K562 (cell line): ENCODE data around the gene TMTC2. TPM values are rescaled to one million over a fixed set of nuclear protein-coding genes. Genes with fewer than 3 reads are reported as not detected.

Experiments
- CEBPG ChIP-seq, 3 experiments: fragments of 200-800 bp in 1 of 3; sonication (Bioruptor generic) in 1 of 3; sonication (generic) in 1 of 3; formaldehyde crosslinking in 1 of 3; IDR thresholded peaks in 2 of 3; conservative IDR thresholded peaks in 1 of 3; 2 replicates each; pipeline versions ENCODE4 v1.6.1 to v1.8.0; 2016 to 2022; ENCODE audit warnings: missing compliant biosample characterization in 2 of 3, missing genetic modification characterization in 2 of 3, mild to moderate bottlenecking in 1 of 3, missing genetic modification reagents in 1 of 3
- ELF2 ChIP-seq: fragments of 250-450 bp; sonication (Bioruptor Pico); IDR thresholded peaks from 2 replicates; pipeline ENCODE4 v1.5.0; 2021; ENCODE audit warnings: mild to moderate bottlenecking
- GABPB2 ChIP-seq: fragments of 250-450 bp; sonication (Bioruptor Pico); conservative IDR thresholded peaks from 2 replicates; pipeline ENCODE4 v1.5.1; 2021; ENCODE audit warnings: mild to moderate bottlenecking
- GATA2 ChIP-seq: sonication (generic); formaldehyde crosslinking; IDR thresholded peaks from 2 replicates; pipeline ENCODE4 v1.4.0; 2020; ENCODE audit warnings: mild to moderate bottlenecking, missing genetic modification reagents
- HCFC1 ChIP-seq: IDR thresholded peaks from 2 replicates; pipeline ENCODE4 v1.6.1; 2012; ENCODE audit warnings: low read depth, low read length, improper control_type of control experiment
- HDAC1 ChIP-seq, 2 experiments: fragments of 450-650 bp; IDR thresholded peaks; 2 replicates each; pipeline ENCODE4 v1.6.1; 2016 to 2017; ENCODE audit warnings: inconsistent platforms in 1 of 2, mild to moderate bottlenecking in 1 of 2, moderate library complexity in 1 of 2
- HNRNPK ChIP-seq: fragments of 200-400 bp; formaldehyde crosslinking; IDR thresholded peaks from one replicate; pipeline ENCODE4 v1.6.1; 2018; ENCODE audit warnings: mild to moderate bottlenecking, low read depth, low read length; ENCODE audit not compliant: poor library complexity, severe bottlenecking
- NFIC ChIP-seq: fragments of 450-650 bp; IDR thresholded peaks from 2 replicates; pipeline ENCODE4 v1.6.1; 2017; ENCODE audit warnings: mild to moderate bottlenecking, inconsistent platforms
- RBM22 ChIP-seq: fragments of 200-400 bp; formaldehyde crosslinking; IDR thresholded peaks from 2 replicates; pipeline ENCODE4 v1.6.1; 2018; ENCODE audit warnings: low read length, low read depth; ENCODE audit not compliant: poor library complexity, severe bottlenecking
- SNRNP70 ChIP-seq: fragments of 200-400 bp; formaldehyde crosslinking; optimal IDR thresholded peaks from 2 replicates; pipeline ENCODE3; 2017; ENCODE audit warnings: low read depth, low read length
- TARDBP ChIP-seq: fragments of 450-650 bp; IDR thresholded peaks from 2 replicates; pipeline ENCODE4 v1.6.1; 2016
- TCF3 ChIP-seq: sonication (generic); formaldehyde crosslinking; IDR thresholded peaks from 2 replicates; pipeline ENCODE4 v1.4.0; 2020; ENCODE audit warnings: mild to moderate bottlenecking, missing genetic modification reagents
- ZNF707 ChIP-seq: fragments of 250-450 bp; sonication (Bioruptor Pico); conservative IDR thresholded peaks from 2 replicates; pipeline ENCODE4 v1.8.0; 2022; ENCODE audit warnings: inconsistent platforms, mild to moderate bottlenecking, moderate library complexity
- ZNF76 ChIP-seq: fragments of 250-450 bp; sonication (Bioruptor Pico); IDR thresholded peaks from 2 replicates; pipeline ENCODE4 v1.4.0; 2020; ENCODE audit warnings: mild to moderate bottlenecking, moderate library complexity, borderline replicate concordance
- polyA plus RNA-seq, 8 experiments: library from polyadenylated mRNA; depleted of rRNA in 4 of 8; stranded (reverse) in 5 of 8; unstranded in 3 of 8; fragments of >200 nt; fragmentation: Nextera tagmentation in 2 of 8; fragmentation: Illumina TruSeq in 1 of 8; extraction: Ambion mirVana in 2 of 8; extraction: Trizol in 1 of 8; gene quantifications; 2 replicates each; pipeline versions ENCODE4 v1.2.1 to v1.2.3, GENCODE V29; 2011 to 2014; ENCODE audit warnings: inconsistent platforms in 1 of 8, missing spikeins in 1 of 8
- total RNA-seq, 7 experiments: library from RNA; depleted of rRNA in 6 of 7; stranded (reverse); fragments of >200 nt in 6 of 7; fragmentation: Illumina TruSeq in 2 of 7; extraction: Trizol in 2 of 7; gene quantifications; 2 replicates each; pipeline versions ENCODE4 v1.2.1 to v1.2.3, GENCODE V29; 2011 to 2021; ENCODE audit warnings: low replicate concordance in 1 of 7
- TF ChIP-seq, protein P1 (sequence below): fragments of 450-650 bp; IDR thresholded peaks from 2 replicates; pipeline ENCODE4 v1.6.1; 2018; ENCODE audit not compliant: partially characterized antibody
- TF ChIP-seq, protein P2 (sequence below): fragments of 250-450 bp; sonication (Bioruptor Pico); IDR thresholded peaks from 2 replicates; pipeline ENCODE4 v1.4.0; 2020; ENCODE audit warnings: borderline replicate concordance

The TMTC2 gene
- total and polyA plus RNA-seq, 9 of the 15 experiments (the other 6 are each of a cell fraction or from before 2014, with no cell fraction given) = 0.29 to 1.1 (median 0.55) TPM

GRCh38 chr12:83016218-83016835 is 329.6 kb downstream of the TMTC2 start (continued):
- TF ChIP-seq ZNF76 (CRISPR knock-in tag) (no peak), RBM22 (no peak), ZNF707 (CRISPR knock-in tag) (no peak), SNRNP70 (no peak), HCFC1 (no peak), ELF2 (CRISPR knock-in tag) (no peak), GATA2 (CRISPR knock-in tag) (no peak), TCF3 (CRISPR knock-in tag) (no peak), GABPB2 (CRISPR knock-in tag) (no peak), TARDBP (no peak), HNRNPK (no peak), NFIC (peak; percentile 71), CEBPG (CRISPR knock-in tag; IDR thresholded peaks at IDR 0.05) (no peak), CEBPG (tag; conservative IDR thresholded peaks at IDR 0.05 in 1 of 2, IDR thresholded peaks at IDR 0.05 in 1 of 2) (0 out of 4 replicates have a peak, but pooled peaks of 1 of the 2 experiments have one; percentile 2), HDAC1 (IDR thresholded peaks at IDR 0.05) (no peak)
- TF ChIP-seq, protein P1, sequence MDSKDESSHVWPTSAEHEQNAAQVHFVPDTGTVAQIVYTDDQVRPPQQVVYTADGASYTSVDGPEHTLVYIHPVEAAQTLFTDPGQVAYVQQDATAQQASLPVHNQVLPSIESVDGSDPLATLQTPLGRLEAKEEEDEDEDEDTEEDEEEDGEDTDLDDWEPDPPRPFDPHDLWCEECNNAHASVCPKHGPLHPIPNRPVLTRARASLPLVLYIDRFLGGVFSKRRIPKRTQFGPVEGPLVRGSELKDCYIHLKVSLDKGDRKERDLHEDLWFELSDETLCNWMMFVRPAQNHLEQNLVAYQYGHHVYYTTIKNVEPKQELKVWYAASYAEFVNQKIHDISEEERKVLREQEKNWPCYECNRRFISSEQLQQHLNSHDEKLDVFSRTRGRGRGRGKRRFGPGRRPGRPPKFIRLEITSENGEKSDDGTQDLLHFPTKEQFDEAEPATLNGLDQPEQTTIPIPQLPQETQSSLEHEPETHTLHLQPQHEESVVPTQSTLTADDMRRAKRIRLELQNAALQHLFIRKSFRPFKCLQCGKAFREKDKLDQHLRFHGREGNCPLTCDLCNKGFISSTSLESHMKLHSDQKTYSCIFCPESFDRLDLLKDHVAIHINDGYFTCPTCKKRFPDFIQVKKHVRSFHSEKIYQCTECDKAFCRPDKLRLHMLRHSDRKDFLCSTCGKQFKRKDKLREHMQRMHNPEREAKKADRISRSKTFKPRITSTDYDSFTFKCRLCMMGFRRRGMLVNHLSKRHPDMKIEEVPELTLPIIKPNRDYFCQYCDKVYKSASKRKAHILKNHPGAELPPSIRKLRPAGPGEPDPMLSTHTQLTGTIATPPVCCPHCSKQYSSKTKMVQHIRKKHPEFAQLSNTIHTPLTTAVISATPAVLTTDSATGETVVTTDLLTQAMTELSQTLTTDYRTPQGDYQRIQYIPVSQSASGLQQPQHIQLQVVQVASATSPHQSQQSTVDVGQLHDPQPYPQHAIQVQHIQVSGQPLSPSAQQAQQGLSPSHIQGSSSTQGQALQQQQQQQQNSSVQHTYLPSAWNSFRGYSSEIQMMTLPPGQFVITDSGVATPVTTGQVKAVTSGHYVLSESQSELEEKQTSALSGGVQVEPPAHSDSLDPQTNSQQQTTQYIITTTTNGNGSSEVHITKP = no peak
- TF ChIP-seq, protein P2, sequence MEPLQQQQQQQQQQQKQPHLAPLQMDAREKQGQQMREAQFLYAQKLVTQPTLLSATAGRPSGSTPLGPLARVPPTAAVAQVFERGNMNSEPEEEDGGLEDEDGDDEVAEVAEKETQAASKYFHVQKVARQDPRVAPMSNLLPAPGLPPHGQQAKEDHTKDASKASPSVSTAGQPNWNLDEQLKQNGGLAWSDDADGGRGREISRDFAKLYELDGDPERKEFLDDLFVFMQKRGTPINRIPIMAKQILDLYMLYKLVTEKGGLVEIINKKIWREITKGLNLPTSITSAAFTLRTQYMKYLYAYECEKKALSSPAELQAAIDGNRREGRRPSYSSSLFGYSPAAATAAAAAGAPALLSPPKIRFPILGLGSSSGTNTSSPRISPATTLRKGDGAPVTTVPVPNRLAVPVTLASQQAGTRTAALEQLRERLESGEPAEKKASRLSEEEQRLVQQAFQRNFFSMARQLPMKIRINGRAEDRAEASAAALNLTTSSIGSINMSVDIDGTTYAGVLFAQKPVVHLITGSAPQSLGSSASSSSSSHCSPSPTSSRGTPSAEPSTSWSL = no peak
- TF ChIP-seq, all 486 proteins: peak for 32
